ENCODE results near the gene NDUFS2. TPM values are rescaled to one million over a fixed set of nuclear protein-coding genes. Genes with fewer than 3 reads are reported as not detected.
A peak's percentile ranks its signal among the peaks of the same experiment; 100 is the strongest.

Gene NDUFS2
- total and polyA plus RNA-seq, 2 donors (not counting 1 experiment from before 2014, with no cell fraction given), result 53.9 to 82.3 TPM

- H3K27me3 ChIP-seq (replicated peaks in 1 of 4; ENCODE audit: control extremely low read depth in 1 of 4, control insufficient read depth in 3 of 4, insufficient read depth in 4 of 4, low read length in 3 of 4), result no peaks in the 10 kb centered on the region
- Mint-ChIP-seq H3K4me3 (peak overlapping the region; percentile 99), H3K4me1 (peaks cover 58% of the 10 kb centered on the region), H3K27ac (peak overlapping the region; percentile 100), H3K27me3 (no peaks in the 10 kb centered on the region), H3K9me3 (ENCODE audit: insufficient read depth) (no peaks in the 10 kb centered on the region)
- DNase-seq (no peak), ATAC-seq (ENCODE audit: low read depth) (no peak)
- ChIA-PET CTCF (interaction anchor here (0.6 to 3.3 kb wide), 5 partner anchors 10 to 78 kb away, joined by 3 to 24 read pairs (median 4); partner anchors contain the start of genes KLHDC9, PPOX and TOMM40L), POLR2A (interaction anchor here (0.7 to 2.3 kb wide), 6 partner anchors 10 to 49 kb away, joined by 3 to 10 read pairs (median 6); partner anchors contain the start of genes NDUFS2, PPOX and TOMM40L)
- intact Hi-C loops (cut with micrococcal nuclease), result loop anchor here (1.0 kb wide), 4 partner anchors 9 to 26 kb away; partner anchors contain the start of genes NDUFS2, PPOX and USP21
- H3K79me2 ChIP-seq (ENCODE audit: control insufficient read depth, insufficient read depth, low read length), result peaks cover 33% of the 10 kb centered on the region
- TF ChIP-seq CTCF (IDR thresholded peaks at IDR 0.05), result no peak
- no peak for TF ChIP-seq EZH2 (IDR thresholded peaks at IDR 0.05; ENCODE audit: borderline replicate concordance, insufficient read depth, low read depth, low read length, poor library complexity, severe bottlenecking)
- peaks cover 3 to 43% of the 10 kb centered on the region in 2 experiments for H3K36me3 ChIP-seq (replicated peaks in 1 of 2; ENCODE audit: control extremely low read depth in 1 of 2, control insufficient read depth in 1 of 2, extremely low read depth in 1 of 2, insufficient read depth in 2 of 2, low read length in 1 of 2)
- no peaks in the 10 kb centered on the region for H3K9me3 ChIP-seq (ENCODE audit: control extremely low read depth in 1 of 3, control insufficient read depth in 2 of 3, insufficient read depth in 1 of 3, low read length in 2 of 3)
- WGBS (ENCODE audit: insufficient coverage), result 32% methylated on average over 9 of the region's 17 CpGs
- H4K20me1 ChIP-seq (ENCODE audit: control insufficient read depth, insufficient read depth, low read length, poor library complexity, severe bottlenecking), result peaks cover 14% of the 10 kb centered on the region
- peak overlapping the region; percentile 83 for H3K9ac ChIP-seq (ENCODE audit: low read length)
- peaks cover 29 to 45% of the 10 kb centered on the region in 2 donors for H3K4me1 ChIP-seq (ENCODE audit: control insufficient read depth in 2 of 2, insufficient read depth in 2 of 2, low read length in 2 of 2)
- peak overlapping the region; percentile 96 for H2AFZ ChIP-seq (ENCODE audit: insufficient read depth, low read depth, low read length, poor library complexity, severe bottlenecking)
- peak overlapping the region; percentile 82 for H3K4me2 ChIP-seq (replicated peaks; ENCODE audit: low read depth, low read length, poor library complexity, severe bottlenecking)
- peak overlapping the region; percentile 76 to 81 for H3K27ac ChIP-seq (ENCODE audit: low read length in 2 of 2)
- H3K4me3 ChIP-seq (ENCODE audit: control extremely low read depth in 1 of 5, extremely low read depth in 1 of 5, insufficient read depth in 1 of 5, low read depth in 2 of 5, low read length in 4 of 5), result peak overlapping the region; percentile 75 to 95 (median 90)
Measured at GRCh38 chr1:161176468-161177111, 25.6 kb upstream of the NDUFS2 start.

All from B cell (primary cell).